HG02870 (cell line): ENCODE data around the gene KPNA2.

Source experiments
- ATAC-seq: cut with Tn5 transposase; IDR thresholded peaks from one replicate; pipeline ENCODE4 v1.9.1; 2021; ENCODE audit warnings: mild to moderate bottlenecking, moderate library complexity; ENCODE audit not compliant: unreplicated experiment

KPNA2 gene

GRCh38 chr17:68095205-68095811 is 59.8 kb downstream of the KPNA2 start:
- ATAC-seq: no peak

- ATAC-seq: no peak
Measured at GRCh38 chr17:68096111-68096510, 60.6 kb downstream of the KPNA2 start.
